H9 (cell line): Measurements from ENCODE around the gene TSPO. TPM values are rescaled to one million over a fixed set of nuclear protein-coding genes. Genes with fewer than 3 reads are reported as not detected.

Source experiments
- DNase-seq: peaks from one replicate; pipeline ENCODE4 v3.0.0-alpha.2; 2017
- H2AFZ ChIP-seq: one replicate; pipeline ENCODE4 v1.6.1; 2013; ENCODE audit warnings: mild to moderate bottlenecking, low read length, control low read depth, moderate library complexity
- H2AK5ac ChIP-seq: 2 replicates; pipeline ENCODE4 v1.6.1; 2013; ENCODE audit warnings: low read length, control low read depth, mixed read lengths; ENCODE audit not compliant: insufficient read length
- H2BK120ac ChIP-seq: one replicate; pipeline ENCODE4 v1.6.1; 2013; ENCODE audit warnings: low read depth, mild to moderate bottlenecking, low read length, control low read depth, inconsistent platforms; ENCODE audit not compliant: poor library complexity, severe bottlenecking
- H2BK12ac ChIP-seq: 2 replicates; pipeline ENCODE4 v1.6.1; 2013; ENCODE audit warnings: low read length, control low read depth, mixed read lengths, low read depth; ENCODE audit not compliant: insufficient read length
- H2BK15ac ChIP-seq: 2 replicates; pipeline ENCODE4 v1.6.1; 2013; ENCODE audit warnings: low read depth, low read length, control low read depth
- H2BK20ac ChIP-seq: one replicate; pipeline ENCODE4 v1.6.1; 2013; ENCODE audit warnings: low read depth, mild to moderate bottlenecking, low read length, control low read depth, inconsistent platforms; ENCODE audit not compliant: poor library complexity, severe bottlenecking
- H2BK5ac ChIP-seq: 2 replicates; pipeline ENCODE4 v1.6.1; 2013; ENCODE audit warnings: low read length, control low read depth, mixed read lengths; ENCODE audit not compliant: insufficient read length
- H3K14ac ChIP-seq: 2 replicates; pipeline ENCODE4 v1.6.1; 2013; ENCODE audit warnings: low read length, control low read depth; ENCODE audit not compliant: insufficient read depth
- H3K18ac ChIP-seq: 2 replicates; pipeline ENCODE4 v1.6.1; 2013; ENCODE audit warnings: low read depth, mild to moderate bottlenecking, mixed read lengths, low read length, control low read depth; ENCODE audit not compliant: insufficient read length
- H3K23ac ChIP-seq: 2 replicates; pipeline ENCODE4 v1.6.1; 2013; ENCODE audit warnings: low read length, control low read depth, mixed read lengths, low read depth; ENCODE audit not compliant: insufficient read length
- H3K23me2 ChIP-seq: 2 replicates; pipeline ENCODE4 v1.6.1; 2013; ENCODE audit warnings: low read depth, mild to moderate bottlenecking, mixed read lengths, low read length, control low read depth; ENCODE audit not compliant: insufficient read length, poor library complexity, severe bottlenecking
- H3K27ac ChIP-seq: 2 replicates; pipeline ENCODE4 v1.5.1; 2013; ENCODE audit warnings: low read length, control low read depth, mixed read lengths, low read depth; ENCODE audit not compliant: insufficient read length
- H3K27me3 ChIP-seq: 2 replicates; pipeline ENCODE4 v1.6.1; 2013; ENCODE audit warnings: low read length, control low read depth, inconsistent platforms; ENCODE audit not compliant: insufficient read depth
- H3K4ac ChIP-seq: 2 replicates; pipeline ENCODE4 v1.6.1; 2013; ENCODE audit warnings: low read depth, mild to moderate bottlenecking, control low read depth, inconsistent platforms, low read length, moderate library complexity
- H3K4me1 ChIP-seq: 2 replicates; pipeline ENCODE4 v1.6.1; 2013; ENCODE audit warnings: low read length, control low read depth, inconsistent platforms; ENCODE audit not compliant: insufficient read depth
- H3K4me2 ChIP-seq: 2 replicates; pipeline ENCODE4 v1.6.1; 2013; ENCODE audit warnings: low read length, control low read depth, mixed read lengths; ENCODE audit not compliant: insufficient read length, insufficient read depth
- H3K56ac ChIP-seq: 2 replicates; pipeline ENCODE4 v1.6.1; 2013; ENCODE audit warnings: low read depth, mild to moderate bottlenecking, mixed read lengths, low read length, control low read depth; ENCODE audit not compliant: insufficient read length
- H3K79me1 ChIP-seq: 2 replicates; pipeline ENCODE4 v1.6.1; 2013; ENCODE audit warnings: low read depth, mild to moderate bottlenecking, moderate library complexity, low read length, control low read depth, inconsistent platforms; ENCODE audit not compliant: insufficient read depth, poor library complexity, severe bottlenecking
- H3K79me2 ChIP-seq: 2 replicates; pipeline ENCODE4 v1.6.1; 2013; ENCODE audit warnings: low read length, control low read depth, inconsistent platforms; ENCODE audit not compliant: insufficient read depth
- H3K9ac ChIP-seq: 2 replicates; pipeline ENCODE4 v1.6.1; 2013; ENCODE audit warnings: low read length, control low read depth, mixed read lengths; ENCODE audit not compliant: insufficient read length; ENCODE audit errors: extremely low read depth
- H3K9me3 ChIP-seq: one replicate; pipeline ENCODE4 v1.6.1; 2013; ENCODE audit warnings: low read depth, low read length, inconsistent platforms; ENCODE audit not compliant: control insufficient read depth
- H3T11ph ChIP-seq: one replicate; pipeline ENCODE4 v1.6.1; 2013; ENCODE audit warnings: mild to moderate bottlenecking, low read length, control low read depth, inconsistent platforms
- H4K20me1 ChIP-seq: one replicate; pipeline ENCODE4 v1.6.1; 2013; ENCODE audit not compliant: control insufficient read depth, insufficient read length, insufficient read depth
- H4K5ac ChIP-seq: 2 replicates; pipeline ENCODE4 v1.6.1; 2013; ENCODE audit warnings: low read depth, mild to moderate bottlenecking, mixed read lengths, low read length, control low read depth; ENCODE audit not compliant: insufficient read length
- H4K8ac ChIP-seq: replicated peaks from 2 replicates; pipeline ENCODE4 v1.6.1; 2013; ENCODE audit warnings: low read length, control low read depth, mixed read lengths, low read depth; ENCODE audit not compliant: insufficient read length
- H4K91ac ChIP-seq: 2 replicates; pipeline ENCODE4 v1.6.1; 2013; ENCODE audit warnings: low read depth, mild to moderate bottlenecking, moderate library complexity, mixed read lengths, low read length, control low read depth; ENCODE audit not compliant: insufficient read length
- H3K27ac Mint-ChIP-seq, 3 experiments: 2 replicates in 2 of 3; 3 replicates in 1 of 3; pipeline ENCODE4 v1.8.0; 2020 to 2021; ENCODE audit warnings: mixed read lengths in 3 of 3, mild to moderate bottlenecking in 1 of 3, moderate library complexity in 1 of 3
- H3K27me3 Mint-ChIP-seq: 2 replicates; pipeline ENCODE4 v1.8.0; 2021; ENCODE audit warnings: low read depth, mild to moderate bottlenecking, moderate library complexity, mixed read lengths
- H3K36me3 Mint-ChIP-seq, 3 experiments: 2 replicates in 2 of 3; 3 replicates in 1 of 3; pipeline ENCODE4 v1.8.0; 2020 to 2021; ENCODE audit warnings: low read depth in 3 of 3, mixed read lengths in 3 of 3; ENCODE audit not compliant: insufficient read depth in 1 of 3
- H3K4me1 Mint-ChIP-seq, 2 experiments: 2 replicates each; pipeline ENCODE4 v1.8.0; 2020; ENCODE audit warnings: mixed read lengths in 2 of 2
- H3K4me3 Mint-ChIP-seq, 2 experiments: 2 replicates in 1 of 2; 3 replicates in 1 of 2; pipeline ENCODE4 v1.8.0; 2020 to 2021; ENCODE audit warnings: mild to moderate bottlenecking in 2 of 2, mixed read lengths in 2 of 2, moderate library complexity in 1 of 2
- H3K9me3 Mint-ChIP-seq, 2 experiments: 2 replicates in 1 of 2; 3 replicates in 1 of 2; pipeline ENCODE4 v1.8.0; 2020; ENCODE audit warnings: mild to moderate bottlenecking in 2 of 2, mixed read lengths in 2 of 2, moderate library complexity in 1 of 2
- CTCF ChIP-seq: fragments of 200-600 bp; sonication (generic); conservative IDR thresholded peaks from 3 replicates; pipeline ENCODE4 v1.8.0; 2021; ENCODE audit warnings: antibody characterized with exemption, mild to moderate bottlenecking
- WGBS: extraction: QIAGEN DNeasy Blood & Tissue Kit; methylation state at CpG from one replicate; pipeline ENCODE4 v1.1.7; 2013; ENCODE audit warnings: missing lambda C conversion rate, low lambda C conversion rate, mixed read lengths; ENCODE audit not compliant: insufficient read length; ENCODE audit errors: extremely low coverage; 5-methylcytosine and 5-hydroxymethylcytosine counted together
- total RNA-seq: library from RNA; stranded (reverse); gene quantifications from 2 replicates; pipeline ENCODE4 v1.2.1, GENCODE V29; 2021

TSPO gene
- total RNA-seq, 1 experiment from 2014 or later = 14.8 TPM

- no peaks in the 10 kb centered on the region for H3K27me3 ChIP-seq
- H3K27ac Mint-ChIP-seq = peak overlapping the region in 2 of 3 experiments; percentile 32 to 70; a peak in 1 of 7 replicates
- H3K14ac ChIP-seq = no peak overlapping the region
- WGBS = no CpG with 5 or more reads among the region's 16 CpGs
- no peak overlapping the region for H3K4me3 Mint-ChIP-seq
- no peak for TF ChIP-seq CTCF
- H3K4ac ChIP-seq = no peak overlapping the region
- H3K27ac ChIP-seq = no peak overlapping the region
- H3K18ac ChIP-seq = no peak overlapping the region
- no peak overlapping the region for H2BK120ac ChIP-seq
- no peak overlapping the region for H3K23ac ChIP-seq
- H3K4me1 ChIP-seq = no peaks in the 10 kb centered on the region
- no peak overlapping the region for H2BK5ac ChIP-seq
- no peak overlapping the region for H3K4me2 ChIP-seq
- H3K79me2 ChIP-seq = no peaks in the 10 kb centered on the region
- H3K79me1 ChIP-seq = no peaks in the 10 kb centered on the region
- H2BK20ac ChIP-seq = no peak overlapping the region
- H3K9me3 ChIP-seq = no peaks in the 10 kb centered on the region
- H4K5ac ChIP-seq = no peak overlapping the region
- H2BK15ac ChIP-seq = no peak overlapping the region
- H3K9me3 Mint-ChIP-seq = no peaks in the 10 kb centered on the region
- no peaks in the 10 kb centered on the region; the same call in none of the 2 replicates for H3K27me3 Mint-ChIP-seq
- H3K4me1 Mint-ChIP-seq = peaks cover 0 to 4% of the 10 kb centered on the region in 2 experiments; a peak in 1 of 4 replicates
- H4K8ac ChIP-seq = no peak overlapping the region
- DNase-seq = no peak
- no peak overlapping the region for H2BK12ac ChIP-seq
- H3T11ph ChIP-seq = no peak overlapping the region
- no peaks in the 10 kb centered on the region for H4K20me1 ChIP-seq
- no peak overlapping the region for H3K56ac ChIP-seq
- no peak overlapping the region for H3K9ac ChIP-seq
- H2AK5ac ChIP-seq = no peak overlapping the region
- no peaks in the 10 kb centered on the region for H3K23me2 ChIP-seq
- H3K36me3 Mint-ChIP-seq = peaks cover 4 to 31% (median 18%) of the 10 kb centered on the region in 3 experiments; a peak in 6 of 7 replicates
- H4K91ac ChIP-seq = no peak overlapping the region
- no peak overlapping the region for H2AFZ ChIP-seq
Observed at GRCh38 chr22:43164636-43165035, 13.3 kb downstream of the TSPO start.
